K562 (cell line): Measurements from ENCODE around the gene MEX3D. TPM values are rescaled to one million over a fixed set of nuclear protein-coding genes. Genes with fewer than 3 reads are reported as not detected.
A peak's percentile ranks its signal among the peaks of the same experiment; 100 is the strongest.

Source experiments
- EZH2 ChIP-seq: IDR thresholded peaks from 2 replicates; pipeline ENCODE4 v1.6.1; 2012; ENCODE audit warnings: low read depth, mild to moderate bottlenecking, inconsistent platforms, low read length, borderline replicate concordance
- FOXK2 ChIP-seq, 2 experiments: fragments of 450-650 bp; IDR thresholded peaks in 1 of 2; conservative IDR thresholded peaks in 1 of 2; 2 replicates each; pipeline ENCODE4 v1.6.1; 2016; ENCODE audit warnings: low read depth in 2 of 2, mild to moderate bottlenecking in 1 of 2
- FUS ChIP-seq: fragments of 200-400 bp; formaldehyde crosslinking; optimal IDR thresholded peaks from 2 replicates; pipeline ENCODE3; 2017; ENCODE audit warnings: low read depth, low read length
- GATAD2B ChIP-seq: fragments of 450-650 bp; IDR thresholded peaks from 2 replicates; pipeline ENCODE4 v1.6.1; 2017; ENCODE audit warnings: mild to moderate bottlenecking, borderline replicate concordance
- GTF3C2 ChIP-seq: IDR thresholded peaks from 3 replicates; pipeline ENCODE4 v1.6.1; 2011; ENCODE audit warnings: borderline replicate concordance, mild to moderate bottlenecking, moderate library complexity; ENCODE audit not compliant: insufficient read length; ENCODE audit errors: extremely low read depth
- KAT7 ChIP-seq: sonication (generic); formaldehyde crosslinking; IDR thresholded peaks from 2 replicates; pipeline ENCODE4 v1.8.0; 2022; ENCODE audit warnings: missing genetic modification reagents, mild to moderate bottlenecking, borderline replicate concordance
- RFX5 ChIP-seq: IDR thresholded peaks from 2 replicates; pipeline ENCODE4 v1.6.1; 2011; ENCODE audit warnings: low read depth, mild to moderate bottlenecking, improper control_type of control experiment, low read length
- TFAM ChIP-seq: fragments of 250-450 bp; sonication (Bioruptor Pico); conservative IDR thresholded peaks from 2 replicates; pipeline ENCODE4 v1.5.0; 2021; ENCODE audit warnings: mild to moderate bottlenecking, moderate library complexity
- U2AF1 ChIP-seq: fragments of 200-400 bp; formaldehyde crosslinking; optimal IDR thresholded peaks from 2 replicates; pipeline ENCODE3; 2017; ENCODE audit warnings: mild to moderate bottlenecking, low read depth, low read length, moderate library complexity
- ZNF311 ChIP-seq: fragments of 250-450 bp; sonication (Bioruptor Pico); IDR thresholded peaks from 2 replicates; pipeline ENCODE4 v1.4.0; 2020; ENCODE audit warnings: mild to moderate bottlenecking, moderate library complexity
- ZNF407 ChIP-seq: fragments of 450-650 bp; IDR thresholded peaks from 2 replicates; pipeline ENCODE4 v1.6.1; 2016; ENCODE audit warnings: low read depth
- ZNF511 ChIP-seq: sonication (generic); formaldehyde crosslinking; IDR thresholded peaks from 2 replicates; pipeline ENCODE4 v1.8.0; 2022; ENCODE audit warnings: mild to moderate bottlenecking, missing genetic modification reagents
- ZNF655 ChIP-seq: fragments of 250-450 bp; sonication (Bioruptor Pico); IDR thresholded peaks from 2 replicates; pipeline ENCODE4 v1.5.0; 2021
- ZNF707 ChIP-seq: fragments of 250-450 bp; sonication (Bioruptor Pico); conservative IDR thresholded peaks from 2 replicates; pipeline ENCODE4 v1.8.0; 2022; ENCODE audit warnings: inconsistent platforms, mild to moderate bottlenecking, moderate library complexity
- polyA plus RNA-seq, 8 experiments: library from polyadenylated mRNA; depleted of rRNA in 4 of 8; stranded (reverse) in 5 of 8; unstranded in 3 of 8; fragments of >200 nt; fragmentation: Nextera tagmentation in 2 of 8; fragmentation: Illumina TruSeq in 1 of 8; extraction: Ambion mirVana in 2 of 8; extraction: Trizol in 1 of 8; gene quantifications; 2 replicates each; pipeline versions ENCODE4 v1.2.1 to v1.2.3, GENCODE V29; 2011 to 2014; ENCODE audit warnings: inconsistent platforms in 1 of 8, missing spikeins in 1 of 8
- total RNA-seq, 7 experiments: library from RNA; depleted of rRNA in 6 of 7; stranded (reverse); fragments of >200 nt in 6 of 7; fragmentation: Illumina TruSeq in 2 of 7; extraction: Trizol in 2 of 7; gene quantifications; 2 replicates each; pipeline versions ENCODE4 v1.2.1 to v1.2.3, GENCODE V29; 2011 to 2021; ENCODE audit warnings: low replicate concordance in 1 of 7

Gene MEX3D
- total and polyA plus RNA-seq, 9 of the 15 experiments (the other 6 are each of a cell fraction or from before 2014, with no cell fraction given): 1.7 to 39.3 (median 5.7) TPM

GRCh38 chr19:1524287-1524971 lies 43.7 kb downstream of the MEX3D start (continued):
- TF ChIP-seq FOXK2 (conservative IDR thresholded peaks at IDR 0.05 in 1 of 2, IDR thresholded peaks at IDR 0.05 in 1 of 2; ENCODE audit: low read depth in 2 of 2) (0 out of 4 replicates have a peak, but pooled peaks of 1 of the 2 experiments have one; percentile 41), GTF3C2 (no peak), U2AF1 (no peak), EZH2 (peak; percentile 87; the same call in 1 of the 2 replicates), GATAD2B (no peak), ZNF311 (CRISPR knock-in tag) (no peak), FUS (no peak), ZNF655 (CRISPR knock-in tag) (no peak), ZNF511 (CRISPR knock-in tag) (0 out of 2 replicates have a peak, but pooled peaks have one; percentile 20), RFX5 (no peak), ZNF407 (peak; percentile 54; the same call in 1 of the 2 replicates), KAT7 (no peak), ZNF707 (CRISPR knock-in tag) (no peak), TFAM (CRISPR knock-in tag) (no peak)
